Measurements from ENCODE around the gene DRAXIN.

The DRAXIN gene

GRCh38 chr1:11765661-11766428, 74.3 kb downstream of the DRAXIN start:
- DNase-seq (ENCODE audit: low spot score) = no peak

- DNase-seq (ENCODE audit: low spot score) = no peak
Measured at GRCh38 chr1:11766429-11766776, 74.9 kb downstream of the DRAXIN start.

GRCh38 chr1:11767922-11768704, 76.6 kb downstream of the DRAXIN start:
- DNase-seq (ENCODE audit: low spot score) = no peak

GRCh38 chr1:11768821-11769220, 77.3 kb downstream of the DRAXIN start:
- DNase-seq (ENCODE audit: low spot score) = no peak

GRCh38 chr1:11769274-11769673, 77.8 kb downstream of the DRAXIN start:
- DNase-seq (ENCODE audit: low spot score) = no peak

- DNase-seq (ENCODE audit: low spot score) = no peak
Measured at GRCh38 chr1:11770011-11770410, 78.5 kb downstream of the DRAXIN start.

GRCh38 chr1:11771481-11772043, 80.1 kb downstream of the DRAXIN start:
- no peak for DNase-seq (ENCODE audit: low spot score)

- no peak for DNase-seq (ENCODE audit: low spot score)
Measured at GRCh38 chr1:11772458-11772857, 80.9 kb downstream of the DRAXIN start.

GRCh38 chr1:11774753-11775152, 83.2 kb downstream of the DRAXIN start:
- DNase-seq (ENCODE audit: low spot score) = no peak
